ENCODE measurements around the gene CARD9. TPM values are rescaled to one million over a fixed set of nuclear protein-coding genes. Genes with fewer than 3 reads are reported as not detected.

The CARD9 gene
- total and polyA plus RNA-seq, 2 of the 4 experiments (the other 2 are of a cell fraction) = 0.36 to 1.9 TPM

- Histone ChIP-seq H2AK5ac (ENCODE audit: low read depth, low read length) (no peak overlapping the region; the same call in 1 of the 2 replicates), H2BK120ac (ENCODE audit: low read depth, low read length) (no peak overlapping the region), H3K4ac (ENCODE audit: low read depth, low read length) (no peak overlapping the region), H3K56ac (ENCODE audit: extremely low read depth, insufficient read depth, low read length) (no peak overlapping the region), H3K14ac (replicated peaks; ENCODE audit: low read depth, low read length) (no peak overlapping the region), H3K23ac (ENCODE audit: low read depth, low read length) (no peak overlapping the region), H2BK15ac (ENCODE audit: low read depth, low read length) (no peak overlapping the region), H3K79me1 (ENCODE audit: low read depth in 1 of 2, low read length in 2 of 2) (peaks cover 0 to 42% of the 10 kb centered on the region in 2 experiments; a peak in 2 of 4 replicates), H4K20me1 (ENCODE audit: insufficient read depth, low read length) (peaks cover 34% of the 10 kb centered on the region), H3K4me2 (ENCODE audit: low read depth, low read length) (no peak overlapping the region), H3K9me1 (ENCODE audit: insufficient read depth, low read length) (peaks cover 3% of the 10 kb centered on the region; the same call in 1 of the 2 replicates), H3K4me1 (ENCODE audit: control insufficient read depth, insufficient read depth, low read length) (peaks cover 23% of the 10 kb centered on the region), H2AFZ (replicated peaks; ENCODE audit: low read length, poor library complexity) (peak overlapping the region; percentile 47), H4K91ac (ENCODE audit: insufficient read depth, low read depth, low read length) (no peak overlapping the region), H2BK20ac (ENCODE audit: low read depth, low read length) (no peak overlapping the region), H3K9me3 (ENCODE audit: control insufficient read depth, insufficient read depth, low read length) (no peaks in the 10 kb centered on the region), H4K8ac (ENCODE audit: low read depth in 2 of 2, low read length in 2 of 2) (peak overlapping the region in 1 of 2 experiments; percentile 1; a peak in 1 of 4 replicates), H3K4me3 (ENCODE audit: insufficient read depth, low read depth, low read length) (no peak overlapping the region), H2BK5ac (ENCODE audit: low read depth, low read length, poor library complexity, severe bottlenecking) (no peak overlapping the region), H3K9ac (ENCODE audit: low read depth, low read length) (no peak overlapping the region), H3K36me3 (ENCODE audit: control insufficient read depth, insufficient read depth, low read length) (peaks cover 72% of the 10 kb centered on the region), H4K5ac (ENCODE audit: low read depth, low read length) (no peak overlapping the region), H3K27ac (ENCODE audit: insufficient read depth, low read length) (0 out of 2 replicates have a peak overlapping the region, but pooled peaks have one; percentile 3), H3K18ac (ENCODE audit: low read depth, low read length) (no peak overlapping the region), H2AK9ac (replicated peaks; ENCODE audit: low read depth, low read length, poor library complexity) (peak overlapping the region; percentile 95), H3K27me3 (ENCODE audit: control insufficient read depth, insufficient read depth, low read length) (no peaks in the 10 kb centered on the region)
- intact Hi-C loops (cut with micrococcal nuclease) (no loop called here), in situ Hi-C loops (cut with MboI; ENCODE audit: low sequenced_read_pairs) (no loop called here), dilution Hi-C loops (cut with HindIII; ENCODE audit: low sequenced_read_pairs, unreplicated experiment) (no loop called here)
- no TSS peak for BruUV-seq (replicated peaks)
- DNase-seq (no peak), ATAC-seq (ENCODE audit: low read depth) (peak; percentile 3; the same call in 1 of the 2 replicates)
- WGBS, 2 experiments (ENCODE audit: extremely low coverage in 2 of 2, insufficient read length in 1 of 2) = 65% methylated on average over 2 of the region's 13 CpGs; no CpG with 5 or more reads in 1 of the 2 experiments
- POLR2A ChIA-PET (ENCODE audit: unreplicated experiment) = no interaction called here
- CTCF ChIA-PET = no interaction called here
- TF ChIP-seq POLR2A (IDR thresholded peaks at IDR 0.05; ENCODE audit: low read depth, low read length) = no peak
- TF ChIP-seq RAD21 (IDR thresholded peaks at IDR 0.05; ENCODE audit: low read length) = no peak
- no peak for TF ChIP-seq CTCF (conservative IDR thresholded peaks at IDR 0.05; ENCODE audit: low read depth, low read length)
- TF ChIP-seq SMC3 (IDR thresholded peaks at IDR 0.05; ENCODE audit: low read depth, low read length) = no peak
- TF ChIP-seq NFE2L2 (IDR thresholded peaks at IDR 0.05; ENCODE audit: low read depth, low read length) = no peak
These were observed 19.5 kb downstream of the CARD9 start for GRCh38 chr9:136353757-136354488.

All from IMR-90 (cell line).